ENCODE results near the gene DNAJC24.
A peak's percentile ranks its signal among the peaks of the same experiment; 100 is the strongest.
"Not testable (repeated sequence)": the region's sequence is repeated elsewhere in the genome, so short reads cannot be mapped to it uniquely, and the experiment has no call there.

DNAJC24 gene, protein sequence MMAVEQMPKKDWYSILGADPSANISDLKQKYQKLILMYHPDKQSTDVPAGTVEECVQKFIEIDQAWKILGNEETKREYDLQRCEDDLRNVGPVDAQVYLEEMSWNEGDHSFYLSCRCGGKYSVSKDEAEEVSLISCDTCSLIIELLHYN

DNA sequence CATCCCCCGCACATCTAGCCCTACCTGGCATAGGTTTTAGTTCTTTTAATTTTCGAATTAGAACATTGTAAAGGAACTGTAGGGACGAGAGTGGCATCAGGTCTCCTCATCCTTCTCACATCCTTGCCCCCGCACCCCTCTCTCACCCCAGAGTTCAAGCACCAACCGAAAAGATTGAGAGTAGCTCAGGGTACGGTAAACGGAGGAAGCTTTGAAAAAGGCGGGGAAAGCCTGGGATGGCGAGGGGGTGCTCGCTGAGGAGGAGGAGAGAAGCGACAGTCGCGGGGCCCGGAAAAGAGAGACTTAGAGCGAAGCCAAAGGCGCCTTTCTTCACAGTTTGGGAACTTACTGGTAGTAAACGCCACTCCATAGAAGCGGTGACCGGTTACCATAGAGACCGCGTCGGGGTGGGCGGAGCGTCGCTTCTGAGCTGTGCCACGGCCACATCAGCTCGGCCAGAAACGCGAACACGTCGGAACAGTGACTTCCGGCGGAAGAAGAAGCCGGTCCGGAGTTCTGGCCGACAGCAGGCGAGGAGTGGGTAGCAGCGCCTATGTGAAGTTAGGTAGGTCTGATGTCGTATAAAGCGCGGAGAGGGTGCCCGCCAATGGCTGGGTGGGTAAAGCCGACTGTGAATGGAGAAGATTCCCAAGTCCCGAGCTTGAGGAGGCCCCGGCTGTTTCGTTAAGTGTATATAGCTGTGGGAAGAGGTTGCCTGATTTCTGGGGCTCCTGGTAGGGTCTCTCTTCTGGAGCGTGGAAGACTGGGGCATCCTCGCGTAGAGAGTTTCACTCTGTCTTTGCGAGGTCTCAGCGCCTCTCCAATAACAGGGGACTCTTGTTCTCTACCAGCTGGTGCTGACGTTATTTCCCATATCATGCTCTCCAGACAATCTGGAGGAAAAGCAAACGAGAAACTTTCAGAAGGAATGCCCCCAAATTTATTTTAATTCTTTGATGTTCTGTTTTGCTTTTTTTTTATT lies at the start of gene DNAJC24, which contains the start of gene DCDC1:
DNAJC24 (plus strand) TSS at position 513 of the 982 bp plus-strand sequence. CDS start 889 bp downstream, outside the sequence.
DCDC1 (minus strand) TSS at position 392 of the 982 bp plus-strand sequence. CDS start 41,459 bp downstream, outside the sequence.
- DNase-seq (ENCODE audit: low read depth), result peak; percentile 90

- DNase-seq (ENCODE audit: low read depth), result not testable (repeated sequence)
These were observed 48.2 kb upstream of the DNAJC24 start for GRCh38 chr11:31321494-31321893.

GRCh38 chr11:31323145-31323544 lies 46.5 kb upstream of the DNAJC24 start:
- no peak for DNase-seq (ENCODE audit: low read depth)

GRCh38 chr11:31325160-31325559 lies 44.5 kb upstream of the DNAJC24 start:
- no peak for DNase-seq (ENCODE audit: low read depth)

- no peak for DNase-seq (ENCODE audit: low read depth)
These were observed 43.1 kb upstream of the DNAJC24 start for GRCh38 chr11:31326470-31327148.

DNA sequence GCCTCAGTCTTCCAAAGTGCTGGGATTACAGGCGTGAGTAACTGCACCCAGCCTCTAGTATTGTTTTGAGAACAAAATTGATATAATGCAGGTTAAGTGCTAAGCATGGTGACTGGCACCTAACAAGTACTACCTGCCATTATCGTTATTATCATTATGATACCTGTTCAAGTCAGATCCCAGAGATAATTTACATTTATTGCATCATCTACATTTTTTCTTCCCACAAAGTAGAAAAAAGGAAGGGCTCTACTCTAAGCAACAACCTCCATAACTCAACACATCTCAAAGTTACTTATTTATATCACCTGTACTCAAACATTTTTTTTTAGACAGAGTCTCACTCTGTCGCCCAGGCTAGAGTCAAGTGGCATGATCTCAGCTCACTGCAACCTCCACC lies 42.2 kb upstream of the DNAJC24 start:
- no peak for DNase-seq (ENCODE audit: low read depth)

DNA sequence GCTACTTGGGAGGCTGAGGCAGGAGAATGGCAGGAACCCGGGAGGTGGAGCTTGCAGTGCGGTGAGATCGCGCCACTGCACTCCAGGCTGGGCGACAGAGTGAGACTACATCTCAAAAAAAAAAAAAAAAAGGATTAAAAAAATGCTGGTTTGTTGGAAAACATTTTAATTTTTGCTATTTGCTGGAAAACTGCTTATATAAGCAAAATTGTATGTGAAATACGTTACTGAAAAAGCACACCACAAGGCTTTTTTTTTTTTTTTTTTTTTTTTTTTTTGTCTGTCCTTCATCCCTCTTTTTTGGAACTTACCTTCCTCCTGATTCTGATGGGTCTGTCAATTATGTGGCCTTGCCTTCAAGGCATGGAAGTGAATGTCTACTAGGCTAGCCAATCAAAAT lies 41.0 kb upstream of the DNAJC24 start:
- DNase-seq (ENCODE audit: low read depth), result no peak

DNA sequence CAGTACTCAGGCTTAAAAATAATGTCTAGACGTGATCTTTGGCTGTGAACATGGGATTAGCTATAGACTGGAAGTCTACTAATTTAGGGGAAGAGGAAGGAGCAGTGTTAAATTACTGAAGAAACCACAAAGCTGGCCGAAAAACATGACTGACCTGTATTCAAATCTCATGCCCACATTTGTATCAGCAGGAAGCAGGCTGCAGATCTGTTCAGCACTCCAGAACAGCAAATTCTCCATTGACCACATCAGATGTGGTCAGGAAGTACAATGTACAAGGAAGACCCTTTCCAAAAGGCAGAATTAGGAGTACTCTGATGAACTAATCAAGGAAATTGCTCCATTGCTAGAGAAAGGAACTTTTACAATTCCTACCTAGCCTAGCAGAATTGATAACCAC lies 31.9 kb upstream of the DNAJC24 start:
- DNase-seq (ENCODE audit: low read depth), result no peak

GRCh38 chr11:31340903-31341572 lies 28.6 kb upstream of the DNAJC24 start:
- DNase-seq (ENCODE audit: low read depth), result no peak

- no peak for DNase-seq (ENCODE audit: low read depth)
These were observed 18.5 kb upstream of the DNAJC24 start for GRCh38 chr11:31351168-31351567.

DNA sequence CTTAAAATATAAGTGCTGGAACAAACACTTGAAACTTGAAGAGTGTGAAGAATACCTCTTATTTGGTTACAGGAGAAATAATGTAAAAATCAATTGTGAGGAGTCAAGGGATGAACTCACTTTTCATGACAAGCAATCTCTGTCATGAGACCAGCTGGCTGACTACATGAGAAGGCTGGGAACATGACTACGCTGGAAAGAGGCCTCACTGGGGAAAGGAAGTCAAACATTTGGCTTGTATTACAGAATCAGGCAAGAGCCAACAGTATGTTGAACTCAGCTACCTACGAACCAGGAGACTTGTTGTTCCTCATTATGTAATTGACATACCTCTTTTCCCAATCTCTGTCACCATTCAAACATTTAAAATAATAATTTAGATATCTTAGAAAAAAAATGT lies 14.5 kb upstream of the DNAJC24 start:
- DNase-seq (ENCODE audit: low read depth), result no peak

- no peak for DNase-seq (ENCODE audit: low read depth)
These were observed 13.8 kb upstream of the DNAJC24 start for GRCh38 chr11:31355817-31356216.

DNA sequence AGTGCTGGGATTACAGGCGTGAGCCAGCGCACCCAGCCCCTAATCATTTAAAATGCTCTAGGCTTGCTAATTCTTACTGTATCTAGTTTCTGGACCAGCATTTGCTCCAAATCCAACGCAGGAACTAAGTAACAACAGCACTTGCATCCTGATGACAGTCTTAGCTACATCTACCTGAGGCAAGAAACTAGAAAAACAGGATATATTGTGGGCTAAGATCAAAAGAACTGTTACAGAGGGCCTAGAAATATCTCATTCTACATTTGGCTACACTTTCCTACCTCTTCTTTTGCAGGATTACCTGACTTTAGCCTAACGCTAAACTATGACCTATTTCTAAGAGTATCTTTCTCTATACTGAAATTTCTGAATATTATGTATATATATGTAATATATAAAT lies 7.9 kb upstream of the DNAJC24 start:
- no peak for DNase-seq (ENCODE audit: low read depth)

DNA sequence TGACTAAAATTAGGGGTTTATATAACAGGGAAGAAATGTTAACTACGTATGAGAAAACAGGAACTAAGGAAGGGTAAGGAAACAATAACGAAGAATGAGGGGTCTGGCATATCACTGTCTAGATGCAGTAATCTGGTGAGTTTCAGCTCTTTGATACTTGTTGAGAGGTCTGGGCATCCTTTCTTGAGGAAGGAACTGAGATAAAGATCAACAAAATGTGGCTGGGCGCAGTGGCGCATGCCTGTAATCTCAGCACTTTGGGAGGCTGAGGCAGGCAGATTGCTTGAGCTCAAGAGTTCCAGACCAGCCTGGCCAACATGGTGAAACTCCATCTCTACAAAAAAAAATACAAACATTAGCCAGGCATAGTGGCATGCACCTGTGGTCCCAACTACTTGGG lies 2.9 kb upstream of the DNAJC24 start:
- no peak for DNase-seq (ENCODE audit: low read depth)

- no peak for DNase-seq (ENCODE audit: low read depth)
These were observed 6.2 kb downstream of the DNAJC24 start for GRCh38 chr11:31375879-31376278.

GRCh38 chr11:31383116-31383515 lies 13.5 kb downstream of the DNAJC24 start:
- no peak for DNase-seq (ENCODE audit: low read depth)

DNA sequence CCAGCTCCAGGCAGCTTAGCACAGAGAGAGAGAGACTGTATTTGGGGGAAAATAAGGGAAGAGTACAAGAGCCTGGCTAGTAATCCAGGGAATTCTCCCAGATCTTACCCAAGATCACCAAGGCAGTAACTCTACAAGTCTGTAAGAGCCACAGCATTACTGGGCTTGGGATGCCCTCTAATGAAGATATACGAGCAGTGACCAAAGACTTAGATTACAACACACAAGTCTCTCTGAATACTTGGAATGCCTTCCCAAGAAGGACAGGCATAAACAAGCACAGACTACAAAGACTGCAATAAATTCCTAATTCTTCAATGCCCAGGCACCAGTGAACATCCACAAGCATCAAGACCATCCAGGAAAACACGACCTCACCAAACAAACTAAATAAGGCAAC lies 17.7 kb downstream of the DNAJC24 start:
- DNase-seq (ENCODE audit: low read depth), result no peak

DNA sequence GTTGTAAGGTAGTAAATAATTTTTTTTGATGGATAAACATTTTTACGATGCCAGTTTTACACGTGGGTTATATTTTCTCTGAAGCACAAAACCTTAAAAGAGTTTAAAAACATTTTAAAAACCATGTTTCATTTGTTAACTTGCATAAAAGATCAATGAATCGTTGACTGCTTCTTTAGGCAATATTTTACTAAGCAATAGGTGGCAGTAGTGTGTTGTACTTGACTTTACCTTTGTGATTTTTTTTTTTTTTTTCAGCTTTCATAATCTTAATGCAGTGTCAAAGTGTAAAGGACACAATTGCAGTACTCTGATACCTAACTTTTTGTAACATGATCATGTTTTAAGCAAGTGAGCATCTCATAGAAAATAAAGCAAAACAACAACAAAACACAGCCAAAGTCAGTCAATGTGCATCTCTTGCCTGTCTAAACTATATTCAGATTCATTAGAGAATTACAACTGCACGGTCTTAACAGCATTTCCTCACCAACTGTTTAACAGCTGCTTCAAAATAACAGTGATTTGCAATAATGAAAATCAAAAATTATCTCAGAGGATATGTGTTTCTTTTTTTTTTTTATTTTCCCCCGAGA lies 27.7 kb downstream of the DNAJC24 start:
- no peak for DNase-seq (ENCODE audit: low read depth)

- DNase-seq (ENCODE audit: low read depth), result no peak
These were observed 35.0 kb downstream of the DNAJC24 start for GRCh38 chr11:31404614-31405013.

- no peak for DNase-seq (ENCODE audit: low read depth)
These were observed 38.5 kb downstream of the DNAJC24 start for GRCh38 chr11:31408201-31408600.

DNA sequence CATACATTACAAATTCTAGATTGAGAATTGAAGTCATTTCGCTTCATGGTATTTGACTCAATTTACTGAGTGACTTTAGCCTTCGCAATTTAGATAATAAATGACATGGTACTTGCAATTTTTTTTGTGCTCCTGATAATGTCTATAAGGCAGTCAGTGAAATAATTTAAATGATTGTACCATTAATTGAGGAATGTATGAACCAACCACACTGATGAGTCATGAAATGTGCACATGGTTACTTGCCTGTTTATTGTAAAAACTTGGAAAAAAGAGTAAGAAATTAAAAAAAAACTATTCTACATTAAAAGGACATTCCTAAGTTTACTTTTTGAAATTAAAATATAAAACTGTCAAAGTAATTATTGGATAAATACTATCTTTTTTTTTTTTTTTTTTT lies 43.3 kb downstream of the DNAJC24 start:
- DNase-seq (ENCODE audit: low read depth), result no peak

GRCh38 chr11:31414338-31414737 lies 44.7 kb downstream of the DNAJC24 start:
- no peak for DNase-seq (ENCODE audit: low read depth)
